HG03108 (cell line): ENCODE measurements around the gene TIPARP.
"Not testable (repeated sequence)": the region's sequence is repeated elsewhere in the genome, so short reads cannot be mapped to it uniquely, and the experiment has no call there.

Source experiments
- ATAC-seq: cut with Tn5 transposase; IDR thresholded peaks from one replicate; pipeline ENCODE4 v1.9.1; 2021; ENCODE audit warnings: moderate library complexity; ENCODE audit not compliant: unreplicated experiment

The TIPARP gene

GRCh38 chr3:156648086-156648485 lies 26.3 kb upstream of the TIPARP start:
- no peak for ATAC-seq

GRCh38 chr3:156649681-156650080 lies 24.7 kb upstream of the TIPARP start:
- no peak for ATAC-seq

DNA sequence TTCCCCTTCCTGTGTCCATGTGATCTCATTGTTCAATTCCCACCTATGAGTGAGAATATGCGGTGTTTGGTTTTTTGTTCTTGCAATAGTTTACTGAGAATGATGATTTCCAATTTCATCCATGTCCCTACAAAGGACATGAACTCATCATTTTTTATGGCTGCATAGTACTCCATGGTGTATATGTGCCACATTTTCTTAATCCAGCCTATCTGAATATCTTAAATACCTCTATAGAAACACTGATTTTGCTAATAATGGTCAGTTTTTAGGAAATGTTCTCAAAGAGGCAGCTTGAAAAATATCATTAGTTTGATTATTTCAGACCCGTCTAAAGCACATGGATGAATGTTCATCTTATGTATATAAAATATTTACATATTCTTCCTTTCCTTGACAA lies 21.7 kb upstream of the TIPARP start:
- not testable (repeated sequence) for ATAC-seq

GRCh38 chr3:156654834-156655233 lies 19.6 kb upstream of the TIPARP start:
- no peak for ATAC-seq

DNA sequence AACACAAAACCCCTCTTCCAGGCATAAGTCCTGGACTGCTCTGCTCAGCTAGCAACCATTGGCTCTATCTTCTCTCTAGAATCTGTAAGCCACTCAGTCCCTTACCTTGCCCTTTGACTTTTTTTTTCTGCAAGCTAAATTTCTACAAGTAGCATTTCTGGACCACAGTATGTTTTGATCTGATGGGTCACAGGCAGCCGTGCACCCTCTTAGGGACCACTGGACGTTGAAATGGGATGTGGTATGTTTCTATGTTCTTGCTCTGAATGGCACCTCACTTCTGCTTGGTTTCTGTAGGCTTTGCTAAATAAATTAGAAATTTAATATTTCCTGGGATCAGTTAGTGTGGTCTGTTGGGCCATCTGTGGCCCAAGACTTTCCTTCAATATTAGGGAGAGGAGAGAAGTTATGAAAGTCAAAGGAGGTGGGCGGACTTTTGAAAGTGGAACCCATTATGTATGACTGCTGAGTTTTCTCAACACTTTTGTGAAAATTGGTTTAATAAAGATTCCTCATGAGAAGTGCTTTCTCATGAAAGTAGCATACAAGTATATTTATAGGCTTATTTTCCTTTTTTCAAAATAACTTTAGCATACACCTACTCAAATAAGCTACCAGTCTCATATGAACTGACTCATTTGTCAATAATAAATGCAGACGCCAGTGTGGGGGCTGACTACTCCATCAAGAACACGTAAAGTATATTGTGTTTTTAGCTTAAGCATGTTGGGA lies 18.4 kb upstream of the TIPARP start:
- no peak for ATAC-seq

DNA sequence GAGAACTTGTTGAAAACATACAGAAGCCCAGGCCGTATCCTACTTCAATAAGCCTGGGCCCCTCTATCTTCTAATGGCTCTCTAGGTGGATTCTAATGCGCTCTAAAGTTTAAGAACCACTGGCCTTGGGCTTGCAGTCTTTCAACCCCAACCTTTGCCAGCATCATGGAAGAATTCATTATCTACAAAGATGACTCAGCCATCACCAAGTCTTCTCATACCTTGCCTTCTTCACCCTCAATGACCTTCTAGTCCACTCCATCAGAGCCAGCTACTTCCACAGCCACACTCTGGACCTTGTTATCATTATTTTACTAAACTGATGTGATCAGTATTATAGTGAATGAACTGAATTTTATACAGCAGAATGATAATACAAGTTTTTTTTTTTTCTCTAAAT lies 16.9 kb upstream of the TIPARP start:
- ATAC-seq, result no peak

DNA sequence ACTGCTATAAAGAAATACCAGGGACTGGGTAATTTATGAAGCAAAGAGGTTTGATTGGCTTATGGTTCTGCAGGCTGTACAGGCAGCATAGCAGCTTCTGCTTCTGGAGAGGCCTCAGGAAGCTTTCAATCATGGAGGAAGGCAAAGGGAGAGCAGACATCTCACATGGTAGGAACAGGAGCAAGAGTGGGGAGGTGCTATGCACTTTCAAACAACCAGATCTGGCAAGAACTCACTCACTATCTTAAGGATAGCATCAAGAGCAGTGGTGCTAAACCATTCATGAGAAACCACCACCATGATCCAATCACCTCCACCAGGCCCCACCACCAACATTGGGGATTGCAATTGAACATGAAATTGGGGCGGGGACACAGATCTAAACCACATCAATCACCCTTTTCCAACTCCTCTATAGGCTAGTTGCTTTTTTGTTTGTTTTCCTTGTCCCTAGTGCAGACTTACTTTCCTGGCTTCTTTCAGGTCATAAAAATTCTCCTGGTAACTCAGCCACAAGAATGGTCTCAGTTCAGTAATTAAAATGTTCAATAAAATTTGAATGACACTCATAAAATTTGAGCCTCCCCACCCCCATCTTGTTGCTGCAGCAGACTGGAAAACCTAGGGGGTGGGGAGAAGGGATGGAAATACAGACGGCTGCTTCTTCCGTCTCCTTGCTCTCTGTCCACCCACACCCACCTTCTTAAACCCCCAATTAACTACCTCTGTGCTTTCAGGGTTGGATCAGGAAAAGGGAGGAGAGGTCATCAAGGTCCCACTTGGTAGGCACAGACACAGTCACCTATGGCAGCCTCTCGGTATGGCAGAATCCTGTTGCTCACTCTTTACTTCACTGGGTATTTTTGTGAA lies 16.3 kb upstream of the TIPARP start:
- ATAC-seq, result no peak

- no peak for ATAC-seq
Observed at GRCh38 chr3:156658732-156659090, 15.7 kb upstream of the TIPARP start.

DNA sequence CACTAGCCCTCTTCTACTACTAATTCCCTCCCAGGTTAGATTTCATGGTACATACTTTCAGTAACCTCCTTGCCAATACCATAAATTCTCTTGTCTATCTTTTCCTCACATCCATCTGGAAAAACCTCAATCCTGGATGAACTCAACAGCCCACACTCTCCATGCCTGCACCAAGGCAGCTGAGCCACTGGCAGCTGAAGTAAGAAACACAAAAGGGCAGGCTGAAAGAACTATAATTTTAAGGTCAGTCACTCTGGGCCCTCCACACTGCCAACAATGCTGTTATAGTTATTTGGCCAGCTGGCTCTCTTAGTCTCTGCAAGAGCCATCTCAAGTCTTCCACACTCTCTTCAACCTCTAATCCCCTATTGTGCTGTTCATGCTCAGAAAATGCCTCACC lies 15.1 kb upstream of the TIPARP start:
- no peak for ATAC-seq

- ATAC-seq, result no peak
Observed at GRCh38 chr3:156661155-156661554, 13.2 kb upstream of the TIPARP start.

DNA sequence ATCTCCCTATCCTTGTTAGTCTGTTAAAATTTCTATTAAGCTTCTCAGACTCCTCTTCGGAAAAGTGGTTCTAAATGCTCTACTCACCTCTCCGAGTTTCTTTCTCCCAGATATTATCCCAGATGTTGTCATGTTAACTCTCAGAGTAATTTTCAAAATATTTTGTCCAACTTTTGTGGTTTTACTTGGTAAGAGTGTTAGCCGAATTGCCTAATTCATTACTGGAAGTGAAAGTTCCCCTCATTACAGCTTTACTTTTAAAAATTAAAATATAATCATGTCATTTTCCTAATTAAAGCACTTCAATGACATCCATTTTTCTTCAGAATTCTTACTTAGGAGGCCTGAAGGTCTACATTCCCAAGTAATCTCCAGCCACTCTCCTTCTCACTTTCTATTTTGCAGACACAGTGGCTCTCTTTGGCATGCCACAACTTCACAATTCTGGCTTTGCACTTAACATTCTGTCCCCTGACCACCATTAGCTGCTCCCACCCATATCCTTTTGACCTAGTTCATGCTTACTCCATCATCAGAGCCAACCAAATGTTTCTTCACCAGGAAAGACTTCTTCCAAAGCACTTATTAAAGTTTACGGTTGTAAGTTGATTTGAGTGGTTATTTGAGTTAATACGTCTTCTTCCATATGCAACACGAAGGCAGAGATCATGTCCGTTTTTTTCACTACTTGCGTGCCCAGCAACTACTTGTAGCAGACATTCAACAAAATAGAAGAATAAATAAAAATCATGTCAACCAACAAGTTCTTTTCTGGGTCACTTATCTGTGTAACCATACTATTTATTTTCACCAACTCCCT lies 10.2 kb upstream of the TIPARP start:
- peak; percentile 2 for ATAC-seq

DNA sequence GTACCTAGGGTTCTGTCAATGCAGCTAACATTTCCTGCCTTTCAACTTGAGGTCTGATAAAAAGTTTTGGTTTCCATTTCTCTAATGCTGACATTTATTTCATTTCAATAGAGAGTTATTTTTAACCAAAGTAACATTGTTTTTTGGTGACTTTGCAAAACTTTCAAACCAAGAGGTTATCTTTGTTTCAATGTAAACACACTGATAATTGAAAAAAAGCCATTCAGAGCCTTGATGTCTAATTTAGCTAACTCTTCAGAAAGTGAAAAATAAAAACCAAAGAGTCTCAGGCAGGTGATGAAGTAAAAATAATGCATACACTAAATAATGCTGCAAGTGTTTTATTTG lies 9.6 kb upstream of the TIPARP start:
- ATAC-seq, result peak; percentile 71

- ATAC-seq, result no peak
Observed at GRCh38 chr3:156665291-156665690, 9.1 kb upstream of the TIPARP start.

- no peak for ATAC-seq
Observed at GRCh38 chr3:156666073-156666472, 8.3 kb upstream of the TIPARP start.

- ATAC-seq, result no peak
Observed at GRCh38 chr3:156668073-156668763, 6.2 kb upstream of the TIPARP start.

GRCh38 chr3:156670077-156670476 lies 4.3 kb upstream of the TIPARP start:
- ATAC-seq, result no peak

GRCh38 chr3:156670652-156671051 lies 3.7 kb upstream of the TIPARP start:
- ATAC-seq, result no peak

DNA sequence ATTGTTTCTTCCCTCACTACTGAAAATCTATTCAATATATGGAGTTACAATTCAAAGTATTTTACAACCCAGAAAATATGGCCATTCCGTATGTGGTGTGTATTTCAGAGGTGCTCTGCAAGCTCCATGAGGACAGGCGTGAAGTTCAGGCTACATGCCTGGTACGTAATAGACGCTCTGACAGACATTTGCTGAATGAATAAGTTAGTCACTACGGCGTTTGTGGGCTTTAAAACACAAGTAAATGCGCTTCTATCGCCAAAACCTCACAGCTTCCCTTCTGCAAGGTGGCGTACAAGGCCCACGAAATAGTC lies 701 bp upstream of the TIPARP start:
- no peak for ATAC-seq

DNA sequence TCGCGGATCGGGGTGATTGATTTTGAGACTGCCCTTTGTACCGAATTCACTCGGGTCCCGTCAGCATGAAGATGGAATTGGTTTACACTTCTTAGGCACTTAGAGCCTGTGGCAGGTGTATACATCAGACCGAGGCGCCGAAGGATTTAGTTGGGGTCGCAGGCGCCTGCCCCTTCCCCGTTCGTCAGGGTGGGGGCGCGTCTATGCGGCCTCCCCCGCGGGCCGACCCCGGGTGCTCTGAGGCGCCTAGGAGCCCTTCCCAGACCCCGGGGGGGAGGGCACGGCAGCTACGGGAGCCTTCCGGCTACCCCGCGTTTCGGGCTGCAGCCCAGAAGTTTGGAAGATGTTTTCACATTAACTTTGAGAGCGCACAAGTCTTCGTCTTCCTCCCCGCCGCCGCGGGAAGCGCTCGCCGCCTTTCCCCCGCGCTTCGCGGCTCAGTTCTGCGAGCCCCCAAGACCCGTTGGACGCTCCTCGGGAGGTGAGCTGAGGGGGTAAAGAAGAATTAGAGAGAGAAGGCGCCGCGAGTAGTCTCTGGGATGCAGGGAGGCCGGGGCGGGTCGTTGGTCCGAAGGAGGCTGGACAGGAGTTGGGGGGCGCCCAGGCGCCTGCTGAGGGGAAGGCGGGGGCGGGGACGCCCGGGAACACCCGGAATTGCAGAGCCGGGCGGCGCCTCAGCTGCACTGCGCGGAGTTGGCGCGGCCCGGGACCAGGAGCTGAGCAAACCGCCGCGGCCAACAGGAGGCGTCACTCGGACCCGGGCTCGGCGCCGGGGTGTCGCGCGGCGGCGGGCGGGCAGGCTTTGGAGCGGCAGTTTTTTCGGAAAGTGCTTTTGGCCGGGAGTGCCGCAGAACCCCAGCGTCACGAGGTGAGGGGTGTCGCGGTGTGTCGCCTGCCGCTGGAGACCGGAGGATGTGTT lies 780 bp downstream of the TIPARP start:
- ATAC-seq, result no peak
